ENCODE measurements around the gene TMEM243. TPM values are rescaled to one million over a fixed set of nuclear protein-coding genes. Genes with fewer than 3 reads are reported as not detected.

The TMEM243 gene
- total and polyA plus RNA-seq, 5 donors = 7.1 to 11.2 (median 8.8) TPM

DNA sequence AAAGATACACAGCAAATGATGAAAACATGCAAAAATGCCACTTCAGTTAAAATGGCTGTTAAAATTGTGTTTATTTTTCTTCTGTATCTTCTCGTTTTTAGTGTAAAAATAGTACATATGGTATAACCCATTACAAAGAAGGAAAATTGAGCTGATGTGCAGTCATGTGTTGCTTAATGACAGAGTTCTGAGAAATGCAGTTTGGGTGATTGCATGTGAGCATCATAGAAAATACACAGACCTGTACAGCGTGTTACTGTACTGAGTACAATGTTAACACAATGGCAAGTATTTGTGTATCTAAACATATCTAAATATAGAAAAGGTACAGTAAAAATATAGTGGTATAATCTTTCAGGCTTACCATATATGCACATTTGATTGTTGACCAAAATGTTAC, 60.0 kb downstream of the TMEM243 start:
- 58% methylated on average over 2 of the region's 2 CpGs for WGBS
- H3K4me1 ChIP-seq (ENCODE audit: control insufficient read depth, insufficient read depth, low read length) = no peaks in the 10 kb centered on the region
- ATAC-seq (no peak), DNase-seq (no peak)
- intact Hi-C loops (cut with DNase I) = no loop called here
- H3K27me3 ChIP-seq (ENCODE audit: control insufficient read depth, insufficient read depth) = no peaks in the 10 kb centered on the region
- H3K9me3 ChIP-seq (ENCODE audit: control insufficient read depth, low read length) = no peaks in the 10 kb centered on the region
- H3K27ac ChIP-seq (ENCODE audit: low read length) = no peak overlapping the region
- no peak overlapping the region for H3K4me3 ChIP-seq (ENCODE audit: low read length)

DNA sequence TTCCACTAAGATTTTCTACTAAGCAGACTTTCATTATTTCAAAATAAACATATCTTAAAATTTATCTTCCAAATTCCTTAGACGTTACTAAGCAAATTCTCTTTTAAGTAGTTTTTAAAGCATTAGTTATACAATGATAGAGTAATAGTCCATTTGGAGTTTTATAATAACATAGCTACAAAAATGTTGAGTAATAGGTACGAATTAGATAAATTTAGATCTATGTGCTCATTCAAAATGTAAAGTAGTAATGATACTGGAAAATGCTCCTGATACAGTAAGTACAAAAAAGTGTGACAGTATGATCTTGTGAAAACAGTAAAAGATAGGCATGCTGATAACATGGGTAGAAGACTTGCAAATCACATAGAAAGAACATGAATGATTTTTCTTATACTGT, 62.8 kb downstream of the TMEM243 start:
- intact Hi-C loops (cut with DNase I) = no loop called here
- no peak for ATAC-seq

DNA sequence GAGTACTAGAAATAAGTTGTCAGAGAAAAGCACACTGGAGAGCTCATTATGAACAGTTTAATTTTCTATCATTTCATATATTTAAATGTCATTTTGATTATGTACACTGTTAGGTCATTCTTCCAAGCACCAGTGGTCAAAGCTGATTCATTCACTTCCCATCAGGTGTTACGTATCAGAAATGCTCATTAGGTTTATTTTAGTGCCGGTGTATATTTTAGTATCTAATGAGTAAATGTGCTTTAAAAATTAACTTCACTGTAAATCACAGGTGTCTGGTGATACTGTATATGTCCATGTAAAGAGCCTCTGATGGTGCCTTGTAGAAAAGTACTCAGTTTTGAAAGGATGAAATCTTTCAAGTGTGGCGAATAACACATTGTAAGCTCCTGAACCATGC, 63.7 kb downstream of the TMEM243 start:
- intact Hi-C loops (cut with DNase I) = no loop called here
- DNase-seq = no peak
- Histone ChIP-seq H3K4me1 (ENCODE audit: control insufficient read depth, insufficient read depth, low read length) (no peaks in the 10 kb centered on the region), H3K27ac (ENCODE audit: low read length) (no peak overlapping the region), H3K4me3 (ENCODE audit: low read length) (no peak overlapping the region), H3K27me3 (ENCODE audit: control insufficient read depth, insufficient read depth) (no peaks in the 10 kb centered on the region), H3K9me3 (ENCODE audit: control insufficient read depth, low read length) (no peaks in the 10 kb centered on the region)
- no peak for ATAC-seq
- WGBS = 72% methylated on average over 3 of the region's 3 CpGs

More for the DNA sequence above, 62.8 kb downstream of the TMEM243 start:
- Histone ChIP-seq H3K9me3 (ENCODE audit: control insufficient read depth, low read length) (no peaks in the 10 kb centered on the region), H3K27me3 (ENCODE audit: control insufficient read depth, insufficient read depth) (no peaks in the 10 kb centered on the region), H3K4me1 (ENCODE audit: control insufficient read depth, insufficient read depth, low read length) (no peaks in the 10 kb centered on the region), H3K27ac (ENCODE audit: low read length) (no peak overlapping the region), H3K4me3 (ENCODE audit: low read length) (no peak overlapping the region)
- 54% methylated on average over 2 of the region's 2 CpGs for WGBS
- DNase-seq = no peak

DNA sequence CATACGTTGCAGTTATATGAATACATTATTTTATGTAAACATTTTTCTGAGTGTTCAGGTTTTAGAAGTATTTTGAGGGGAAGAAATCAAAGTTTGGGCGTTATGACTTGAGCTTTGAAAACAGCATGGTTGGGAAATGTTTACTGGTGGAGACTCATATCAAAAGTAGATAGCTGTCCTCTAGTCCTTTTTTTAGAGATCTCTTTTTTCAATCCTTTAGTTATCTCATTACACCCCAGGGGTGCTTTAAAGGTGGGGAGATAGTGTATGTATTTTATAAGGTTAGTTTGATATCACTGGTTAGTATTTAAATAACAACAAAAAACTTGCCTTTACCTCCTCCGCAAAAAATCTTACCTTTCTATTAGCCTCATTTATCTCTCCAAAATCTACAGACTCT, 65.0 kb downstream of the TMEM243 start:
- peak overlapping the region; percentile 49 for H3K4me3 ChIP-seq (ENCODE audit: low read length)
- no peak overlapping the region for H3K27ac ChIP-seq (ENCODE audit: low read length)
- ATAC-seq (no peak), DNase-seq (no peak)
- no peaks in the 10 kb centered on the region for H3K27me3 ChIP-seq (ENCODE audit: control insufficient read depth, insufficient read depth)
- no peaks in the 10 kb centered on the region for H3K9me3 ChIP-seq (ENCODE audit: control insufficient read depth, low read length)
- no peaks in the 10 kb centered on the region for H3K4me1 ChIP-seq (ENCODE audit: control insufficient read depth, insufficient read depth, low read length)
- intact Hi-C loops (cut with DNase I) = no loop called here
- 32% methylated on average over 3 of the region's 3 CpGs for WGBS

DNA sequence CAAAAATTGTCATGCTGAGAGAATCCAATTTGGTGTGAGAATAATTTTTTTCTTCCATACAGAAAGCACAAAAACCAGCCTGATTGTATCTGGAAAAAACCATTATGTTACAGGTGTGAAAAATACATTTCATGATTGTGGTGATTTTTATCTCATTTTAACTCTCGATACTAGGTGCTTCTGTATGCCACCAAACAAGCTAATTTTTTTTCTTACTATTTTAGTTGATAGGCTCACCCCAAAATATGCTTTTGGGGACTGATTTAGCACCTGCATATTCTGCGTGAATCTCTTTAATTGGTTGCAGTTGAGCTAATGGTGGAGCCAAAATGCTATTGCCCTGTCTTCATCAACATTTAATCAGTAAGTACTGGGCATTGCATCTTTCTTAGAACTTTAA, 65.4 kb downstream of the TMEM243 start:
- DNase-seq (no peak), ATAC-seq (no peak)
- Histone ChIP-seq H3K27me3 (ENCODE audit: control insufficient read depth, insufficient read depth) (no peaks in the 10 kb centered on the region), H3K27ac (ENCODE audit: low read length) (no peak overlapping the region), H3K4me3 (ENCODE audit: low read length) (peak overlapping the region; percentile 49), H3K4me1 (ENCODE audit: control insufficient read depth, insufficient read depth, low read length) (no peaks in the 10 kb centered on the region), H3K9me3 (ENCODE audit: control insufficient read depth, low read length) (no peaks in the 10 kb centered on the region)
- WGBS = 30% methylated on average over 2 of the region's 2 CpGs
- intact Hi-C loops (cut with DNase I) = no loop called here

DNA sequence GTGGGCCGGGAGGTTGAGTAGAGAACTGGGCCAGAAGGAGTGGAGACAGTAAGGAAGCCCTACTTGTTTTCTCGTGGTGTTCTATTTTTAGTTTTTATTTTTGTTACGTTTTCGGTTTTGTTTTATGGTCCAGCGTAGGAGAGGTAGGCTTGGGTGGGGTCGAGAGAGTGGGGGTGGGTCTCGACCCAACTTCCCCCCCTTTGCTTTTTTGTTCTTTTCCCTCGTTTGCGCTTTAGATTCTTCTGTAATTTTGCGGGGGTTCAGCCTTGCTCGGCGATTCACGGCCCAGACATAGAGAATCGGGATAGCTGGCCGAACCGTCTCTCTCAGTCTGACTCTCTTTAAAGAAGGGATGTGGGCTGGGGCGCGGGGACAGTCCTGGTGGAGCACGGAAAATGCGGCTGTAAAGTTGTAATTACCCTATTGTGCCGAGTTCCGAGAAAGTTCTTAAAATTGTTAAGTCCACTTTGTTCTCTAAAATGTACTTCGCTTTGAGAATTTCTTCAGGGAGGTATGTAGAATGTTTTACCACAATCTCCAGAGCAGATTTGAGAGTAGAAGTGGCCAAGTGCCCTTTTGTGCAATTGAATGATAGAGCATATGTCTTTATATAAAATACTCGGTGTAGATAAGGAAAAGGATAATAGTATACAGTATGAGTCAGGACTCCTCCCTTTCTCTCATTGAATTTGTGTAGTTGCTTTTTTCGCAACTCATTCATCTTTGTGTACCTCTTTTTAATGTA, 66.5 kb downstream of the TMEM243 start:
- intact Hi-C loops (cut with DNase I) = no loop called here
- Histone ChIP-seq H3K27ac (ENCODE audit: low read length) (peak overlapping the region; percentile 96), H3K4me3 (ENCODE audit: low read length) (peak overlapping the region; percentile 88), H3K4me1 (ENCODE audit: control insufficient read depth, insufficient read depth, low read length) (no peaks in the 10 kb centered on the region), H3K27me3 (ENCODE audit: control insufficient read depth, insufficient read depth) (no peaks in the 10 kb centered on the region), H3K9me3 (ENCODE audit: control insufficient read depth, low read length) (no peaks in the 10 kb centered on the region)
- WGBS = under 1% methylated on average over 25 of the region's 25 CpGs
- peak; percentile 32 to 68 (median 55) for DNase-seq
- peak; percentile 7 to 24 for ATAC-seq

DNA sequence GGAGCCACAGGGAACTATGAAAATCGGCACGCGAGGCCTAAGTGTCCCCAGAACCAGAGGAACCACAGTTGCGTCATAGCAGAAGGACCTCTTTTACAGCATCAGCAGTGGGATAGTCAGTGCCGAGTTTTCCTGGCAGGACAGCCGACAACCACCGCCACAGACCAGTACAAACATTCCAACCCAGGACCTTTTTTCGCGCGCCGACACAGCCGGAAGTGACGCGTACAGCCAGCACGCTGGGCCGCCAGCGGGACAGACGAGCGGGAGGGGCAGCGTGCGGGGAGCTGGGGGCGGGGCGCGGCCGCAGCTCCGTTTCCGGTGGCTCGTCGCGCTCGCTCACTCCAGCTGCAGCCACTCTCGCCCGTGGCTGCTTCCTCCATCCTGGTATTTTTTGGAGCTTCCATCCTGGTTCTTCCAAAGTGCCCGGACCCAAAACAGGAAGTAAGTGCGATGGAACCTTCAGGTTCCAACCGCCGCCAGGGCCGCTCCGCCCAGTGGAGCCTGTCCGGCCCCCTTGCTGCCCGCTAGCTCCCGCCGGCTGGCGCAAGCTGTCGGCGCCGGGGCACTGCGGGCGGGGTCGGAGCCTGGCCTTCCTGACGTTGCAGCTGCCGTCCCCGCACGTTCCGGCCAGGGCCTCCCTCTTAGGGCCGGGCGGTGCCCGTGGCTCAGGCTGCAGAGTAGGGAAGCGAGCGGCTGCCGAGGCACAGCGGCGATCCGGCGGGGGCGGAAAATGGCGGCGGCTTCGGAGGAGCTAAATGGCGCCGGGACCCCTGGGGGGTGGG, 67.2 kb downstream of the TMEM243 start, which contains the start of gene DMTF1:
Gene DMTF1, plus strand, starts transcription at position 342 of the 785 bp plus-strand sequence. CDS start 12,489 bp downstream, outside the sequence.
- H3K4me1 ChIP-seq (ENCODE audit: control insufficient read depth, insufficient read depth, low read length) = no peaks in the 10 kb centered on the region
- under 1% methylated on average over 71 of the region's 71 CpGs for WGBS
- intact Hi-C loops (cut with DNase I) = no loop called here

DNA sequence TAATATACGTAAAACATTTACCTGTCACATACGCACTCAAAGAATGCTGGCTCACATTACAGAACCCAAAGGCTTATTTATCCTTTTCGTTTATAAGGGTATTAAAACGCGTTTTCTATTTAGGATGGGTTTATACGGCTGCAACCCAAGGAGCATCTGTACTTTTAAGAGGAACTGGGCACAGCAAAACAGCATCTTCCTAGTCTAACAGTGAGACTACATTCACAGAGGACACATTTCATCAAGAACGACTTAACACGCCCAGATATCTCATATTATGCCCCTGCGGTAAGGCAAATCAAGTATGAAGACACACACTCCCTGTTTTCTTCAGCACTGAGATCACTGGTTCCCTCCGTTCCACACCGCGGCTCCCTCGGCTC, 67.8 kb downstream of the TMEM243 start:
- H3K4me3 ChIP-seq (ENCODE audit: low read length) = peak overlapping the region; percentile 88
- peak overlapping the region; percentile 93 for H3K27ac ChIP-seq (ENCODE audit: low read length)
- ATAC-seq = no peak
- WGBS = 6% methylated on average over 13 of the region's 13 CpGs
- intact Hi-C loops (cut with DNase I) = no loop called here
- no peak for DNase-seq
- H3K4me1 ChIP-seq (ENCODE audit: control insufficient read depth, insufficient read depth, low read length) = no peaks in the 10 kb centered on the region
- no peaks in the 10 kb centered on the region for H3K9me3 ChIP-seq (ENCODE audit: control insufficient read depth, low read length)
- no peaks in the 10 kb centered on the region for H3K27me3 ChIP-seq (ENCODE audit: control insufficient read depth, insufficient read depth)

More for the DNA sequence above, 67.2 kb downstream of the TMEM243 start, which contains the start of gene DMTF1:
- Histone ChIP-seq H3K27me3 (ENCODE audit: control insufficient read depth, insufficient read depth) (no peaks in the 10 kb centered on the region), H3K9me3 (ENCODE audit: control insufficient read depth, low read length) (no peaks in the 10 kb centered on the region), H3K4me3 (ENCODE audit: low read length) (peak within 1 kb of the TSS; percentile 88), H3K27ac (ENCODE audit: low read length) (peak within 1 kb of the TSS; percentile 96)
- DNase-seq (peak; percentile 96 to 98 (median 98)), ATAC-seq (peak; percentile 98)

DNA sequence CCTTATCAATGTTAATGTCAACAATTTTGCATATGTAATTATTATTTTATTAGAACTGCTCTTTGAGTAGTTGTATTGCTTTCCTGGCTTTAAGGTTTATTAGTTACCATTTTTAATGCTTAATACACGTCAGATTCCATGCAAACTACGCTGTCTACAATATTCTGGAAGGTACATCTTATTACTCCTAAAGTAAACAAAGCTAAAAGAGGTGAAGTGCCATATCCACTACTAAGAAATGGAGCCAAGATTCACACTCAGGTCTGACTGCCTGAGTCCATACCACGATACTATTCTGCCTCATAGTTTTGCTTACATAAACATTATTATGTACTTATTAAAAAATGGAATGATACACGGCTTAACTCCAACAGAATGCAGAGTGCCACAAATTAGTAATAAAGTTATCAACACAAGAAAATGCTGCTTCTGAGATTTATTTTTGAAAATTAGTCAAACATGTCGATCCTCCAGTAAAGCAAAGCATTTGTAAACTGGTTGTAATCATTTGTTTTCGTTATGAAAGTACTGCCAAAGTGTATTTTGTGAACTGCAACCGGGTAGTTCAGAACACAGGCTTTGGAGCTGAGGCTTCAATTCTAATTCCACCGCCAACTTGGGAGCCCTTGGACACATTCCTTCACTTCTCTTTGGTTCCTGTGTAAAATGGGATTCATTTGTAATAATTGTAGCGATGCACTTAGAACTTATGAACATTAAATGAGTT, 68.4 kb downstream of the TMEM243 start:
- DNase-seq (no peak), ATAC-seq (no peak)
- WGBS = 41% methylated on average over 9 of the region's 9 CpGs
- H3K4me3 ChIP-seq (ENCODE audit: low read length) = peak overlapping the region; percentile 88
- H3K9me3 ChIP-seq (ENCODE audit: control insufficient read depth, low read length) = no peaks in the 10 kb centered on the region
- no peaks in the 10 kb centered on the region for H3K4me1 ChIP-seq (ENCODE audit: control insufficient read depth, insufficient read depth, low read length)
- no peaks in the 10 kb centered on the region for H3K27me3 ChIP-seq (ENCODE audit: control insufficient read depth, insufficient read depth)
- intact Hi-C loops (cut with DNase I) = no loop called here
- H3K27ac ChIP-seq (ENCODE audit: low read length) = peak overlapping the region; percentile 49

DNA sequence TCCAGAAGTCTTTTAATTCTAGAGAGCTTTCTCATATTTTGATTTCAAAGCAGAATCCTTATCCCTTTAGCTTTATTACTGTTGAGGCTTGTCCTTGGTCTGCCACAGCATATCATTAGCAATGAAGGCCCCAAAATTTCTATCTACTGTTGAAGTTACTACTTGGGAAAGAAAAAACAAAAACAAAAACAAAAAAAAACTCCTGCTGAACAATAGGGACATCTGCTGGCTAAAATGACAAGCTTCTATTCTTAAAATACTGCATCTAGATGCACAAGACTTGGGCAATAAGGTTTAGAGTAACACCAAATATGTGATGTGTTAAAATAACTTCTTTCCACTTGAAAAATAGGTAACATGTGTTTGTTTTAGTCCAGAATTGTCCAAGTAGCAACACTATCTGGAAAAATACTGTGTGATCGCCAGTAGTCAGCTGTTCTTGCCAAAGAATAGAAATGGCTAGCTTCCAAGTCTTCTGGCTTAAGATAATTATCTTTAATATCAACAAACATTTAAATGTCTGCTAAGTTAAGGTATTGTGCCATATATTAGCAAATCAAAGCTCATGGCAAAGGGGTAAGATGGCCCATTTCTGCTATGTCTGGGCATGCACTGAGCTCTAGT, 71.1 kb downstream of the TMEM243 start:
- 35% methylated on average over 1 of the region's 1 CpG for WGBS
- intact Hi-C loops (cut with DNase I) = loop anchor here (5.0 kb wide), 2 partner anchors 211 to 221 kb away; no protein-coding TSS in a partner anchor
- Histone ChIP-seq H3K4me3 (ENCODE audit: low read length) (no peak overlapping the region), H3K27ac (ENCODE audit: low read length) (no peak overlapping the region), H3K4me1 (ENCODE audit: control insufficient read depth, insufficient read depth, low read length) (no peaks in the 10 kb centered on the region), H3K27me3 (ENCODE audit: control insufficient read depth, insufficient read depth) (no peaks in the 10 kb centered on the region), H3K9me3 (ENCODE audit: control insufficient read depth, low read length) (no peaks in the 10 kb centered on the region)
- ATAC-seq = no peak
- DNase-seq = no peak

Data from right cardiac atrium (tissue), 5 donors.